GM11168 (cell line): ENCODE data around the gene CEP44.

Source experiments
- in situ Hi-C: fragments of 300-500 bp; cut with MboI; formaldehyde crosslinking; loops from one replicate; pipeline ENCODE4 v1.12.0; 2022; ENCODE audit warnings: low sequenced_read_pairs; ENCODE audit not compliant: unreplicated experiment

The CEP44 gene

GRCh38 chr4:174318829-174319764 lies 35.4 kb downstream of the CEP44 start:
- in situ Hi-C loops, result no loop called here

GRCh38 chr4:174320494-174321199 lies 36.9 kb downstream of the CEP44 start:
- in situ Hi-C loops, result no loop called here

- in situ Hi-C loops, result no loop called here
These were observed 40.5 kb downstream of the CEP44 start for GRCh38 chr4:174324236-174324635.

- in situ Hi-C loops, result no loop called here
These were observed 41.0 kb downstream of the CEP44 start for GRCh38 chr4:174324725-174325124.

DNA sequence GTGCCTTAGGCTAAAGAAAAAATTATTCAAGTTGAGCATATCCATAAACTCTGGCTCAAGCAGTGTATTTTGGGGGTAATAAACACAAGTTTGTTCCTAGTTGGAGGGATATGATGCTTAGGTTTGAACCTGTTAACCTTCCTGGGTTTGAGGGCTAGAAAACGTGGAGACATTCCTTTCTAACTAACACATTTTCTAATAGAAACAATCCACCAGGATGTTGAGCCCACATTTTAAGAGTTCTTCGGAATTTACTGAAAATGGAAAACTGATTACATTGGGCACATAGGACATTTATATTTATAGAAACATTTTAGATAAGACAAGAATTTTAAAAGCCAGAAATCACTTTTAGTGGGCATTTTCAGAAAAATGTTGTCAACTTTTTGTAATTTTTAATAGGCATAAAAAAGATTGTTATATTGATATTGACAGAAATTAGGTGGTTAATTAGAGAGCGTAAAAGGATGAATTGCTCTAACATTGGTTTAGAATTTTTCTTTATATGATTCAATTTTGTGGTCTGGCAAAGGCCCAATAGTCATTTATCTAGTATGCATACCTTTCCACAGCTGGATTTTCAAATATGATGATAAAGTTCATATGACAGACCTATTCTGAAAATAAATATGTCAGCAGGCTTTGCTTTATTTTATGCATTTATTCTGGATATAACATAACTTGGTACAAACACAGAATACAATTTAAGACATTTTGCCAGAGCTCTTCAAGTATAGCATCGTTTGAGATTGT lies 49.2 kb downstream of the CEP44 start:
- in situ Hi-C loops, result no loop called here

- in situ Hi-C loops, result no loop called here
These were observed 50.9 kb downstream of the CEP44 start for GRCh38 chr4:174334628-174335027.

DNA sequence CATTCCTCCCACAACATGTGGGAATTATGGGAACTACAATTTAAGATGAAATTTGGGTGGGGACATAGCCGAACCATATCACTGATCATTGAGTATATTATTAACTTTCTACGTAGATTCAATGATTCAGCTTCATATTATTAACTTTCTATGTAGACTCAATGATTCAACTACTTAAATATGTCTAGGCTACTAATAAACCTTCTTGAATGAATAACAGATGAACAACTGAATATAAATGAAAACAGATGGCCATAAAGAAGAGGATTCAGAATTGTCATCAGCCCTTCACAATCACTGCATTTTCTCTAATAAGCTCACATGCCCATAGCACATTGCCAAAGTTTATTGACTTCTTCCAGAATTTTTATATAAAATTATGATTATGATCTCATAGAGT lies 57.0 kb downstream of the CEP44 start:
- in situ Hi-C loops, result no loop called here

GRCh38 chr4:174349156-174349555 lies 65.4 kb downstream of the CEP44 start:
- in situ Hi-C loops, result no loop called here

- in situ Hi-C loops, result loop anchor here (25.0 kb wide), 1 partner anchor 285 kb away; no protein-coding TSS in a partner anchor
These were observed 68.5 kb downstream of the CEP44 start for GRCh38 chr4:174352061-174352819.

DNA sequence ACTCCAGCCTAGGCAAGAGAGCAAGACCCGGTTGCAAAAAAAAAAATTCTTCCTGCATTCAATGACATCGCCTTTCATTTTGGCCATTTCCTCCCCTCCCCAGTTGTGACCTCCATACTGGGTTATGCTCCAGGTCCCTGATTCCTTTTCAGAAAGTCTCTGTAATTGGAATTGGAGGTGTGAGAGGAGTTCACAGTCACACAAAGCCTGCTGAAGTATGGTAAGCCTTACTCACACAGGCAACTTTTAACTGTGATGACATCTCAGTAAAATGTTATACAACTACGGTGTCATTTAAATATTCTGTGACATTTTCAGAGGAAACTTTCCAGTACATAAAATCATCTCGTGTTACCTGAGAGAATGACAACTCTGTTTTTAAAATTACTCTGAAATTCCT lies 73.6 kb downstream of the CEP44 start:
- in situ Hi-C loops, result loop anchor here (25.0 kb wide), 1 partner anchor 280 kb away; no protein-coding TSS in a partner anchor

DNA sequence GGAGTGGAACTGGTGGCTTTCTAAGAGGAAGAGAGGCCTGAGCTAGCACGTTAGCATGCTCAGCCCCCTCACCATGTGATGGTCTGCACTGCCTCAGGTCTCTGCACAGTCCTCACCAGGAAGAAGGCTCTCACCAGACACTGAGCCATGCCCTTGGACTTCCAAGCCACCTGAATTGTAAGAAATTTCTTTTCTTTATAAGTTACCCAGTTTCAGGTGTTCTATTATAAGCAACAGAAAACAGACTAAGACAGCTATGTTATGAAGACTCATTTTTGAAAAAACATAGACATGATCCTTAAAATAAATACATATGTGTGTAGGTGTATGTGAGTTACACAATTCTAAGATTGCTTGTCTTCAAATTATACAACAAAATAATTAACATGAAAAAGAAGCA lies 74.7 kb downstream of the CEP44 start:
- in situ Hi-C loops, result loop anchor here (25.0 kb wide), 1 partner anchor 279 kb away; no protein-coding TSS in a partner anchor

- in situ Hi-C loops, result loop anchor here (25.0 kb wide), 1 partner anchor 278 kb away; no protein-coding TSS in a partner anchor
These were observed 75.1 kb downstream of the CEP44 start for GRCh38 chr4:174358829-174359228.

DNA sequence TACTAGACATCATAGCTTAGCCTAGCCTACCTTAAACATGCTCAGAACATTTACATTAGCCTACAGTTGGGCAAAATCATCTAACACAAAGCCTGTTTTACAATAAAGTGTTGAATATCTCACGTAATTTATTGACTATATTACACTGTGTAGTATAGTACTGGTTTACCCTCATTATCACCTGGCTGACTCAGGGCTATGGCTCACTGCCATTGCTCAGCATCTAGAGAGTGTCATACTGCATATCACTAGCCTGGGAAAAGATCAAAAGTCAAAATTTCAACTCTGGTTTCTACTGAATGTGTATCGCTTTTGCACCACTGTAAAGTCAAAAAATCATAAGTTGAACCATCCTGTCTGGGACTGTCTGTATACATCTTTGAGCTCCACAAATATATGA lies 78.6 kb downstream of the CEP44 start:
- in situ Hi-C loops, result loop anchor here (25.0 kb wide), 1 partner anchor 275 kb away; no protein-coding TSS in a partner anchor

DNA sequence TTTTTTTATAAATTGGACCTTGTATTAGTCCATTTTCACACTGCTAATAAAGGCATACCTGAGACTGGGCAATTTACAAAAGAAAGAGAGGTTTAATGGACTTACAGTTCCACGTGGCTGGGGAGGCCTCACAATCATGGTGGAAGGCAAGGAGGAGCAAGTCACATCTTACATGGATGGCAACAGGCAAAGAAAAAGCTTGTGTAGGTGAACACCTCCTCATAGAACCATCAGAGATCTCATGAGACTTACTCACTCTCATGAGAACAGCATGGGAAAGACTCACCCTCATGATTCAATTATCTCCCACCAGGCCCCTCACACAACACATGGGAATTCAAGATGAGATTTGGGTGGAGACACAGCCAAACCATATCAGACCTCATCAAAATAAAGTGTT lies 80.1 kb downstream of the CEP44 start:
- in situ Hi-C loops, result loop anchor here (25.0 kb wide), 1 partner anchor 274 kb away; no protein-coding TSS in a partner anchor

- in situ Hi-C loops, result loop anchor here (25.0 kb wide), 1 partner anchor 272 kb away; no protein-coding TSS in a partner anchor
These were observed 81.4 kb downstream of the CEP44 start for GRCh38 chr4:174365018-174365587.

- in situ Hi-C loops, result loop anchor here (5.0 to 25.0 kb wide), 2 partner anchors 267 to 352 kb away; no protein-coding TSS in a partner anchor
These were observed 86.3 kb downstream of the CEP44 start for GRCh38 chr4:174369985-174370384.

DNA sequence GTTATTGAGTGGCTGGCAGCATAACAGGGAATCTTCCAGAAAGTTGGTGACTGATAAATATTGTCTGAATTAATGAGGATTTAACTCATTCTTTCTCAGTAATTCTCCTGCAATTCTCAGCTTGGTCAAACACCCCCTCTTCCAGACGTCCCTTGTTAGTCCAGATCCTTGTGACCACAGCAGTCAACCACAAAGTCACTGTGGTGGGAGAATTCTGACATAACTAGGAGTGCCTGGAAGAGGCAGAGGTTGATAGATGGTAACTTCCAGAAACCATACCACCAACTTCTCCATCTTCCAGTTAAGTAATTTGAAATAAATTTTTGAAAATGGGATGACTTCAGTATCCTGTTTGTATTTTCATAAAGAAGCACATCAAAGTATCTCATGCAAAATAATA lies 90.1 kb downstream of the CEP44 start:
- in situ Hi-C loops, result loop anchor here (5.0 to 25.0 kb wide), 2 partner anchors 263 to 348 kb away; no protein-coding TSS in a partner anchor

- in situ Hi-C loops, result no loop called here
These were observed 91.7 kb downstream of the CEP44 start for GRCh38 chr4:174375422-174375821.

GRCh38 chr4:174377613-174378012 lies 93.9 kb downstream of the CEP44 start:
- in situ Hi-C loops, result no loop called here
